ENCODE measurements around the gene CDS2.

GRCh38 chr20:5161536-5162164, 34.8 kb downstream of the CDS2 start:
- TF ChIP-seq CTCF (IDR thresholded peaks at IDR 0.05) (no peak), NR1H2 (CRISPR knock-in tag; IDR thresholded peaks at IDR 0.05) (no peak), SMAD3 (CRISPR knock-in tag; IDR thresholded peaks at IDR 0.05; ENCODE audit: borderline replicate concordance) (no peak), ATF3 (CRISPR knock-in tag; conservative IDR thresholded peaks at IDR 0.05) (no peak), TCF7 (CRISPR knock-in tag; IDR thresholded peaks at IDR 0.05; ENCODE audit: low read depth) (no peak), EMX1 (CRISPR knock-in tag; IDR thresholded peaks at IDR 0.05) (no peak), ZNF232 (CRISPR knock-in tag; IDR thresholded peaks at IDR 0.05) (no peak)
